H1 (cell line): ENCODE data around the gene VPS13D. TPM values are rescaled to one million over a fixed set of nuclear protein-coding genes. Genes with fewer than 3 reads are reported as not detected.

Source experiments
- ATF3 ChIP-seq: IDR thresholded peaks from 2 replicates; pipeline ENCODE4 v1.6.1; 2011; ENCODE audit warnings: low read depth, mild to moderate bottlenecking, low read length; ENCODE audit not compliant: insufficient read depth
- EGR1 ChIP-seq: IDR thresholded peaks from 2 replicates; pipeline ENCODE4 v1.6.1; 2011; ENCODE audit warnings: low read depth, low read length, borderline replicate concordance
- HDAC6 ChIP-seq: IDR thresholded peaks from one replicate; pipeline ENCODE4 v1.7.1; 2012; ENCODE audit warnings: low read depth, mild to moderate bottlenecking, inconsistent platforms, low read length, moderate library complexity
- NANOG ChIP-seq: IDR thresholded peaks from 2 replicates; pipeline ENCODE4 v1.6.1; 2011; ENCODE audit warnings: low read length, low read depth, mild to moderate bottlenecking, inconsistent platforms; ENCODE audit not compliant: insufficient read depth, poor library complexity, severe bottlenecking
- NRF1 ChIP-seq: IDR thresholded peaks from 2 replicates; pipeline ENCODE4 v1.6.1; 2011; ENCODE audit warnings: mild to moderate bottlenecking, low read depth, low read length, improper control_type of control experiment
- SIN3A ChIP-seq, 2 experiments: IDR thresholded peaks in 1 of 2; conservative IDR thresholded peaks in 1 of 2; 2 replicates each; pipeline ENCODE4 v1.6.1; 2011 to 2012; ENCODE audit warnings: low read length in 2 of 2, improper control_type of control experiment in 1 of 2, low read depth in 1 of 2, mild to moderate bottlenecking in 1 of 2
- SIRT6 ChIP-seq: IDR thresholded peaks from one replicate; pipeline ENCODE4 v1.7.1; 2012; ENCODE audit warnings: low read length, inconsistent platforms
- TEAD4 ChIP-seq: IDR thresholded peaks from 2 replicates; pipeline ENCODE4 v1.6.1; 2012; ENCODE audit warnings: low read depth, low read length, inconsistent platforms, mixed read lengths
- polyA plus RNA-seq, 7 experiments: library from polyadenylated mRNA; depleted of rRNA in 3 of 7; stranded (reverse) in 5 of 7; unstranded in 2 of 7; fragments of >200 nt in 5 of 7; fragments of 200-250 nt in 2 of 7; gene quantifications; 1 replicate in 5 of 7; 2 replicates in 1 of 7; 4 replicates in 1 of 7; pipeline versions ENCODE4 v1.2.1 to v1.2.3, GENCODE V29; 2011 to 2013; ENCODE audit warnings: missing spikeins in 2 of 7, mixed read lengths in 2 of 7
- total RNA-seq: library from RNA; stranded (reverse); fragmentation: NEBNext Ultra II Directional; extraction: Animal tissue kit (Norgen Biotek cat#: 25700); gene quantifications from 2 replicates; pipeline ENCODE4 v1.2.1, GENCODE V29; 2021
- TF ChIP-seq, protein P1 (sequence below): fragments of 300-600 bp; sonication (generic); IDR thresholded peaks from 2 replicates; pipeline ENCODE4 v1.7.1; 2012; ENCODE audit warnings: low read length, moderate library complexity, mild to moderate bottlenecking, inconsistent platforms; ENCODE audit not compliant: insufficient replicate concordance

Gene VPS13D
- total and polyA plus RNA-seq, 2 of the 8 experiments (the other 6 are each of a cell fraction or from before 2014, with no cell fraction given) = 10.9 to 31.2 TPM

GRCh38 chr1:12460911-12461621 lies 231.2 kb downstream of the VPS13D start (continued):
- TF ChIP-seq, protein P1, sequence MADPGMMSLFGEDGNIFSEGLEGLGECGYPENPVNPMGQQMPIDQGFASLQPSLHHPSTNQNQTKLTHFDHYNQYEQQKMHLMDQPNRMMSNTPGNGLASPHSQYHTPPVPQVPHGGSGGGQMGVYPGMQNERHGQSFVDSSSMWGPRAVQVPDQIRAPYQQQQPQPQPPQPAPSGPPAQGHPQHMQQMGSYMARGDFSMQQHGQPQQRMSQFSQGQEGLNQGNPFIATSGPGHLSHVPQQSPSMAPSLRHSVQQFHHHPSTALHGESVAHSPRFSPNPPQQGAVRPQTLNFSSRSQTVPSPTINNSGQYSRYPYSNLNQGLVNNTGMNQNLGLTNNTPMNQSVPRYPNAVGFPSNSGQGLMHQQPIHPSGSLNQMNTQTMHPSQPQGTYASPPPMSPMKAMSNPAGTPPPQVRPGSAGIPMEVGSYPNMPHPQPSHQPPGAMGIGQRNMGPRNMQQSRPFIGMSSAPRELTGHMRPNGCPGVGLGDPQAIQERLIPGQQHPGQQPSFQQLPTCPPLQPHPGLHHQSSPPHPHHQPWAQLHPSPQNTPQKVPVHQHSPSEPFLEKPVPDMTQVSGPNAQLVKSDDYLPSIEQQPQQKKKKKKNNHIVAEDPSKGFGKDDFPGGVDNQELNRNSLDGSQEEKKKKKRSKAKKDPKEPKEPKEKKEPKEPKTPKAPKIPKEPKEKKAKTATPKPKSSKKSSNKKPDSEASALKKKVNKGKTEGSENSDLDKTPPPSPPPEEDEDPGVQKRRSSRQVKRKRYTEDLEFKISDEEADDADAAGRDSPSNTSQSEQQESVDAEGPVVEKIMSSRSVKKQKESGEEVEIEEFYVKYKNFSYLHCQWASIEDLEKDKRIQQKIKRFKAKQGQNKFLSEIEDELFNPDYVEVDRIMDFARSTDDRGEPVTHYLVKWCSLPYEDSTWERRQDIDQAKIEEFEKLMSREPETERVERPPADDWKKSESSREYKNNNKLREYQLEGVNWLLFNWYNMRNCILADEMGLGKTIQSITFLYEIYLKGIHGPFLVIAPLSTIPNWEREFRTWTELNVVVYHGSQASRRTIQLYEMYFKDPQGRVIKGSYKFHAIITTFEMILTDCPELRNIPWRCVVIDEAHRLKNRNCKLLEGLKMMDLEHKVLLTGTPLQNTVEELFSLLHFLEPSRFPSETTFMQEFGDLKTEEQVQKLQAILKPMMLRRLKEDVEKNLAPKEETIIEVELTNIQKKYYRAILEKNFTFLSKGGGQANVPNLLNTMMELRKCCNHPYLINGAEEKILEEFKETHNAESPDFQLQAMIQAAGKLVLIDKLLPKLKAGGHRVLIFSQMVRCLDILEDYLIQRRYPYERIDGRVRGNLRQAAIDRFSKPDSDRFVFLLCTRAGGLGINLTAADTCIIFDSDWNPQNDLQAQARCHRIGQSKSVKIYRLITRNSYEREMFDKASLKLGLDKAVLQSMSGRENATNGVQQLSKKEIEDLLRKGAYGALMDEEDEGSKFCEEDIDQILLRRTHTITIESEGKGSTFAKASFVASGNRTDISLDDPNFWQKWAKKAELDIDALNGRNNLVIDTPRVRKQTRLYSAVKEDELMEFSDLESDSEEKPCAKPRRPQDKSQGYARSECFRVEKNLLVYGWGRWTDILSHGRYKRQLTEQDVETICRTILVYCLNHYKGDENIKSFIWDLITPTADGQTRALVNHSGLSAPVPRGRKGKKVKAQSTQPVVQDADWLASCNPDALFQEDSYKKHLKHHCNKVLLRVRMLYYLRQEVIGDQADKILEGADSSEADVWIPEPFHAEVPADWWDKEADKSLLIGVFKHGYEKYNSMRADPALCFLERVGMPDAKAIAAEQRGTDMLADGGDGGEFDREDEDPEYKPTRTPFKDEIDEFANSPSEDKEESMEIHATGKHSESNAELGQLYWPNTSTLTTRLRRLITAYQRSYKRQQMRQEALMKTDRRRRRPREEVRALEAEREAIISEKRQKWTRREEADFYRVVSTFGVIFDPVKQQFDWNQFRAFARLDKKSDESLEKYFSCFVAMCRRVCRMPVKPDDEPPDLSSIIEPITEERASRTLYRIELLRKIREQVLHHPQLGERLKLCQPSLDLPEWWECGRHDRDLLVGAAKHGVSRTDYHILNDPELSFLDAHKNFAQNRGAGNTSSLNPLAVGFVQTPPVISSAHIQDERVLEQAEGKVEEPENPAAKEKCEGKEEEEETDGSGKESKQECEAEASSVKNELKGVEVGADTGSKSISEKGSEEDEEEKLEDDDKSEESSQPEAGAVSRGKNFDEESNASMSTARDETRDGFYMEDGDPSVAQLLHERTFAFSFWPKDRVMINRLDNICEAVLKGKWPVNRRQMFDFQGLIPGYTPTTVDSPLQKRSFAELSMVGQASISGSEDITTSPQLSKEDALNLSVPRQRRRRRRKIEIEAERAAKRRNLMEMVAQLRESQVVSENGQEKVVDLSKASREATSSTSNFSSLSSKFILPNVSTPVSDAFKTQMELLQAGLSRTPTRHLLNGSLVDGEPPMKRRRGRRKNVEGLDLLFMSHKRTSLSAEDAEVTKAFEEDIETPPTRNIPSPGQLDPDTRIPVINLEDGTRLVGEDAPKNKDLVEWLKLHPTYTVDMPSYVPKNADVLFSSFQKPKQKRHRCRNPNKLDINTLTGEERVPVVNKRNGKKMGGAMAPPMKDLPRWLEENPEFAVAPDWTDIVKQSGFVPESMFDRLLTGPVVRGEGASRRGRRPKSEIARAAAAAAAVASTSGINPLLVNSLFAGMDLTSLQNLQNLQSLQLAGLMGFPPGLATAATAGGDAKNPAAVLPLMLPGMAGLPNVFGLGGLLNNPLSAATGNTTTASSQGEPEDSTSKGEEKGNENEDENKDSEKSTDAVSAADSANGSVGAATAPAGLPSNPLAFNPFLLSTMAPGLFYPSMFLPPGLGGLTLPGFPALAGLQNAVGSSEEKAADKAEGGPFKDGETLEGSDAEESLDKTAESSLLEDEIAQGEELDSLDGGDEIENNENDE = no peak
- TF ChIP-seq SIN3A (conservative IDR thresholded peaks at IDR 0.05 in 1 of 2, IDR thresholded peaks at IDR 0.05 in 1 of 2; ENCODE audit: low read depth in 1 of 2, low read length in 2 of 2) (no peak), NANOG (no peak), NRF1 (no peak), SIRT6 (no peak), HDAC6 (no peak), ATF3 (no peak), EGR1 (no peak), TEAD4 (no peak)
